ENCODE measurements around the gene DCN.

DCN gene

DNA sequence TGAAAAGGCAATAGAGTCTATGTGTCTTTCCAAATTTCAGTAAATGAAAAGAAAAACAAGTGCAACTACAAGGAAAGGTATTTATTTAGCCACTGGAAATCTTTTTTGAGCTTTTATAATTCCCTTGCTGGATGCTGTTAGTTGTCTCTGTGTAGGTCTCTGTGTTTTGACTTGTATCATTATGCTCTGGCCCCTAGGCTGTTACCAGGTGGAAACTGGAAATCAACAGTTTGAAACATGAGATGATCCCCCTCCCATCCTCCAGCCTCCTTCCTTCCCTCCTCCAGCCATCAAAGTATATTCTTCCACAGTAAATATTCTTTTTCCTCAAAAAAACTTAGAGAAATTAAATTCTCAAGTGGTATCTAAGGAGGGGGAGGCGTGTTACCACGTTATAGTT is 934 bp upstream of the DCN start:
- H3K27ac ChIP-seq (ENCODE audit: low read length), result no peak overlapping the region
- H3K36me3 ChIP-seq (replicated peaks; ENCODE audit: low read depth, low read length), result no peaks in the 10 kb centered on the region
- no peaks in the 10 kb centered on the region for H3K27me3 ChIP-seq (ENCODE audit: low read depth, low read length)
- no peak overlapping the region for H3K4me2 ChIP-seq (ENCODE audit: low read length)
- peaks cover 14% of the 10 kb centered on the region for H3K4me1 ChIP-seq (ENCODE audit: low read length)
- H3K4me3 ChIP-seq (ENCODE audit: low read length), result no peak overlapping the region
- no peaks in the 10 kb centered on the region for H3K79me2 ChIP-seq (ENCODE audit: low read length)
- no peak overlapping the region for H2AFZ ChIP-seq (ENCODE audit: low read depth, low read length)
- no peaks in the 10 kb centered on the region for H4K20me1 ChIP-seq (ENCODE audit: insufficient read depth, low read length)
- H3K9me3 ChIP-seq (ENCODE audit: insufficient read depth, low read length), result no peaks in the 10 kb centered on the region
- H3K9ac ChIP-seq (ENCODE audit: low read length), result no peak overlapping the region
- no peak for TF ChIP-seq EZH2phosphoT487 (IDR thresholded peaks at IDR 0.05; ENCODE audit: low read depth)
- TF ChIP-seq, protein P1, sequence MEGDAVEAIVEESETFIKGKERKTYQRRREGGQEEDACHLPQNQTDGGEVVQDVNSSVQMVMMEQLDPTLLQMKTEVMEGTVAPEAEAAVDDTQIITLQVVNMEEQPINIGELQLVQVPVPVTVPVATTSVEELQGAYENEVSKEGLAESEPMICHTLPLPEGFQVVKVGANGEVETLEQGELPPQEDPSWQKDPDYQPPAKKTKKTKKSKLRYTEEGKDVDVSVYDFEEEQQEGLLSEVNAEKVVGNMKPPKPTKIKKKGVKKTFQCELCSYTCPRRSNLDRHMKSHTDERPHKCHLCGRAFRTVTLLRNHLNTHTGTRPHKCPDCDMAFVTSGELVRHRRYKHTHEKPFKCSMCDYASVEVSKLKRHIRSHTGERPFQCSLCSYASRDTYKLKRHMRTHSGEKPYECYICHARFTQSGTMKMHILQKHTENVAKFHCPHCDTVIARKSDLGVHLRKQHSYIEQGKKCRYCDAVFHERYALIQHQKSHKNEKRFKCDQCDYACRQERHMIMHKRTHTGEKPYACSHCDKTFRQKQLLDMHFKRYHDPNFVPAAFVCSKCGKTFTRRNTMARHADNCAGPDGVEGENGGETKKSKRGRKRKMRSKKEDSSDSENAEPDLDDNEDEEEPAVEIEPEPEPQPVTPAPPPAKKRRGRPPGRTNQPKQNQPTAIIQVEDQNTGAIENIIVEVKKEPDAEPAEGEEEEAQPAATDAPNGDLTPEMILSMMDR (IDR thresholded peaks at IDR 0.05; ENCODE audit: low read depth, low read length), result no peak

DNA sequence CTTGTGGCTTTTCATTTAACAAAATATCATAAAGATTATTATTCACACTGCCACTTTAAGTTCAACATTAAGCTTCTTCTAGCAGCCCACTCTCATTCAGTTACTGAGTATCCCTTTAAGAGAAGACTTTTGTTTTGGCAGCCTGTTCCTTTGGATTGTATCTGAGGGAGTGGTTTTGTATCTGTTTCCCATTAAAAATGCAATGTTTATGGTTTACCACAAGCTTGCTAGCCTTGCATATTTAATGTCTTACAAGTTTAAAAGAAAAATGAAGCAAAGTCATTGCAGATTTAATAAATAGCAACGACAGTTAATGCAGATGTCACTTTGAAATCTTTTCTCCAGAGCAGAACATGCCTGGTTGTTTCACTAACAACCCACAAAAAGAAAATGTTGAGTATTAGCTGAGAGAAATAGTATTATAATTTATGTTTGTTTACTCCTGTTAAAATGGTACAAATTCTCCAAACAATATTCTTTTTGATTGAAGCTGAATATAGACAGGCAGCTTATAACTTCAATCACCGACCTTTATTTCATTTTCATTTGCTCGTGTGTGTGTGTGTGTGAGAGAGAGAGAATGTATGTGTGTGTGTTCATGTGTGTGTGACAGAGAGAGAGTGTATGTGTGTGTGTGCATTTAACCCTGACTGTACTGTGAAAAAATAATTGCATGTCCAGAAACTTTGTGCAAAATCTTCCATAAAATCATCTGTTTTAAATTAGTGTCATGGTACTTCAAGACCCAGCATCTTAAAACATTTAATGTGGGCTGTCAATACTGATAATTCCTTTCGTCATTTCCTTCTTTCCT is 1.8 kb downstream of the DCN start:
- Histone ChIP-seq H3K9ac (ENCODE audit: low read length) (no peak overlapping the region), H3K4me3 (ENCODE audit: low read length) (peak overlapping the region; percentile 40), H3K79me2 (ENCODE audit: low read length) (no peaks in the 10 kb centered on the region), H2AFZ (ENCODE audit: low read depth, low read length) (peak overlapping the region; percentile 79), H3K4me2 (ENCODE audit: low read length) (peak overlapping the region; percentile 55), H3K9me3 (ENCODE audit: insufficient read depth, low read length) (no peaks in the 10 kb centered on the region), H3K27ac (ENCODE audit: low read length) (no peak overlapping the region), H3K27me3 (ENCODE audit: low read depth, low read length) (no peaks in the 10 kb centered on the region), H3K36me3 (replicated peaks; ENCODE audit: low read depth, low read length) (no peaks in the 10 kb centered on the region), H3K4me1 (ENCODE audit: low read length) (peaks cover 18% of the 10 kb centered on the region), H4K20me1 (ENCODE audit: insufficient read depth, low read length) (no peaks in the 10 kb centered on the region)
- no peak for TF ChIP-seq EZH2phosphoT487 (IDR thresholded peaks at IDR 0.05; ENCODE audit: low read depth)
- TF ChIP-seq, protein P1 (IDR thresholded peaks at IDR 0.05; ENCODE audit: low read depth, low read length), result no peak

DNA sequence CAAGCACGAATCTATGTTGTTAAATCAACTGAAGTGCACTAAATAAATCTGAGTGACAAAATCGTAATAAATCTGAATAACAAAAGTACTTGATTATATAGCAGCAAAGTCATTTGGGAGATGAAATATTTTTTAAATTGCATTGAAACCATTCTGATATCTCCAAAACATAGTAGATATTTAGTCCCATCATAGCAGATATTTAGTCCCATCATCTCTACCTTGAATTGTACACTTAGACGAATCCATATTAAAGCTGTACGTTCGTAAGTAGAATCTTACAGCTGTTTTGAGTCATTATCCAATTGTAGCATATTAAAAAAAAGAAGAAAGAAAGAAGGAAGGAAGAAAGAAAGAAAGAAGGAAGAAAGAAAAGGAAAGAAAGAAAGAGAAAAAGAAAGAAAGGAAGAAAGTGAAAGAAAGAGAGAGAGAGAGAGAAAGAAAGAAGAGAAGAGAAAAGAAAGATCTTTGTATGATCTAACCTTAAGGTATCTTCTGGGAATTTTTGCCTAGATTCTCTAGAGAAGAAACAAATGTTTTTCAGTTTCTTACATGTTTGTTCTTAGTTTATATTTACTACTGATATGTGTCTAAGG is 2.6 kb downstream of the DCN start:
- no peaks in the 10 kb centered on the region for H3K9me3 ChIP-seq (ENCODE audit: insufficient read depth, low read length)
- no peak overlapping the region for H3K9ac ChIP-seq (ENCODE audit: low read length)
- H4K20me1 ChIP-seq (ENCODE audit: insufficient read depth, low read length), result no peaks in the 10 kb centered on the region
- no peak overlapping the region for H3K4me2 ChIP-seq (ENCODE audit: low read length)
- TF ChIP-seq, protein P1 (IDR thresholded peaks at IDR 0.05; ENCODE audit: low read depth, low read length), result no peak
- no peak for TF ChIP-seq EZH2phosphoT487 (IDR thresholded peaks at IDR 0.05; ENCODE audit: low read depth)
- H3K4me1 ChIP-seq (ENCODE audit: low read length), result peaks cover 18% of the 10 kb centered on the region
- H3K27ac ChIP-seq (ENCODE audit: low read length), result no peak overlapping the region
- H2AFZ ChIP-seq (ENCODE audit: low read depth, low read length), result no peak overlapping the region
- H3K27me3 ChIP-seq (ENCODE audit: low read depth, low read length), result no peaks in the 10 kb centered on the region
- H3K4me3 ChIP-seq (ENCODE audit: low read length), result no peak overlapping the region
- H3K79me2 ChIP-seq (ENCODE audit: low read length), result no peaks in the 10 kb centered on the region
- H3K36me3 ChIP-seq (replicated peaks; ENCODE audit: low read depth, low read length), result no peaks in the 10 kb centered on the region

DNA sequence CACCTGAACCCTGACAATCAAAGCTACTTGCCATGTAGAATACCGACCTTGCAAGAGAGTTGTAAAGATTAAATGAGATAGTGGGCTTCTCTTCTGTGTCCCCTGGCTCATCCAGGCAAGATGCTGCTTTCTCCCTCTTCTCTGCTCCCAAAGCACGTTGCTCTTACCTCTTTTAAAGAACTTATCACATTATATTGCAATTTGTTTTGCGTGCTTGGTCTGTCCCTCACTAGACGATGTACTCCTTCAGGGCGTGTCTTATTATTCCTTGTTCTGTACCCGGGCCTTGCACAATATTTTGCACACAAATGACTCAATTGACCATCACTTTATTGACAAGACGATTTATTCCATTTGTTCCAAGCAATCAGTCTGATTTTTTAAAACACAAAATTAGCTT is 3.3 kb downstream of the DCN start:
- Histone ChIP-seq H3K27me3 (ENCODE audit: low read depth, low read length) (no peaks in the 10 kb centered on the region), H3K79me2 (ENCODE audit: low read length) (no peaks in the 10 kb centered on the region), H4K20me1 (ENCODE audit: insufficient read depth, low read length) (no peaks in the 10 kb centered on the region), H3K4me3 (ENCODE audit: low read length) (no peak overlapping the region), H3K9me3 (ENCODE audit: insufficient read depth, low read length) (no peaks in the 10 kb centered on the region), H3K4me2 (ENCODE audit: low read length) (no peak overlapping the region), H3K27ac (ENCODE audit: low read length) (no peak overlapping the region), H3K4me1 (ENCODE audit: low read length) (peaks cover 18% of the 10 kb centered on the region), H3K9ac (ENCODE audit: low read length) (no peak overlapping the region), H3K36me3 (replicated peaks; ENCODE audit: low read depth, low read length) (no peaks in the 10 kb centered on the region), H2AFZ (ENCODE audit: low read depth, low read length) (no peak overlapping the region)
- TF ChIP-seq EZH2phosphoT487 (IDR thresholded peaks at IDR 0.05; ENCODE audit: low read depth), result no peak
- TF ChIP-seq, protein P1 (IDR thresholded peaks at IDR 0.05; ENCODE audit: low read depth, low read length), result no peak
